ENCODE measurements around the gene NOX3. TPM values are rescaled to one million over a fixed set of nuclear protein-coding genes. Genes with fewer than 3 reads are reported as not detected.

The NOX3 gene
- total RNA-seq, 2 experiments from 2014 or later: not detected

DNA sequence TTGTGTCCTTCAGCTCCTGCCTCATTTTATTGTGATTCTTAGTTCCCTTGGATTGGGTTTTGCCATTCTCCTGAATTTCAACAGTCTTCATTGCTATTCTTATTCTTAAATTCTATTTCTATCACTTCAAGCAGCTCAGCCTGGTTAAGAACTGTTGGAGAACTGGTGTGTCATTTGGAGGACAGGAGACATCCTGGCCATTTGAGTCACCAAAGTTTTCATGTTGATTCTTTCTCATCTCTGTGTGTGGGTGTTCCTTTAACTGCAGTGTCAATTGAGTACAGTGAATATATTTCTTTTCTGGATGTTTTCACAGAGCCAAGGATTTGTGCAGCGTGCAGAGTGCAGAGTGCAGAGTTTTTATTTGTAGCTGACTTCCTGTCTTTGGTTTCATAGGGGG is 107.8 kb downstream of the NOX3 start:
- Mint-ChIP-seq H3K27me3 (peaks cover 7% of the 10 kb centered on the region), H3K4me1 (no peaks in the 10 kb centered on the region), H3K36me3 (no peaks in the 10 kb centered on the region), H3K27ac (no peak overlapping the region), H3K9me3 (ENCODE audit: low read depth) (no peaks in the 10 kb centered on the region), H3K4me3 (no peak overlapping the region)
- ATAC-seq: no peak
- CTCF ChIA-PET: interaction anchor here (1.2 kb wide), 1 partner anchor 19 kb away, joined by 3 read pairs; no protein-coding TSS in a partner anchor
- DNase-seq: no peak

DNA sequence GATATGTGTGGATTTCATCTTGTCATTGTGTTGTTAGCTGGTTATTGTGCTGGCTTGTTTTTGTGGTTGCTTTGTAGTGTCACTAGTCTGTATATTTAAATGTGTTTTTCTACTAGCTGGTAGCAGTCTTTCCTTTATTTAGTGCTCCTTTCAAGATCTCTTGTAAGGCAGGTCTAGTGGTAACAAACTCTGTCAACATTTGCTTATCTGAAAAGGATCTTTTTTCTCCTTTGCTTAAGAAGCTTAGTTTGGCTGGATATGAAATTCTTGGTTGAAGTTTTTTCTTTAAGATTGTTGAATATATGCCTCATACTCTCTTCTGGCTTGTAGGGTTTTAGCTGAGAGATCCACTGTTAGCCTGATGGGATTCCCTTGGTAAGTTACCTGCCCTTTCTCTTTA is 108.7 kb downstream of the NOX3 start:
- H3K4me1 Mint-ChIP-seq: no peaks in the 10 kb centered on the region
- ATAC-seq (no peak), DNase-seq (no peak)
- H3K4me3 Mint-ChIP-seq: no peak overlapping the region
- no peaks in the 10 kb centered on the region for H3K36me3 Mint-ChIP-seq
- no peaks in the 10 kb centered on the region for H3K9me3 Mint-ChIP-seq (ENCODE audit: low read depth)
- H3K27ac Mint-ChIP-seq: no peak overlapping the region
- CTCF ChIA-PET: interaction anchor here (1.2 kb wide), 1 partner anchor 18 kb away, joined by 3 read pairs; no protein-coding TSS in a partner anchor
- H3K27me3 Mint-ChIP-seq: peaks cover 4% of the 10 kb centered on the region

Other genes starting within 250 kb of the NOX3 start
- gene CLDN20, start 191.8 kb downstream of the NOX3 start, total RNA-seq: not detected
- 10 to 100 TPM; 33.6 to 35.5 TPM for gene TFB1M, start 141.4 kb downstream of the NOX3 start, total RNA-seq

Data from activated CD8-positive, alpha-beta memory T cell treated with anti-CD3 and anti-CD28 coated beads, Interleukin-2, amount 10 ng/mL, durations not matched to agents 7 days and 5 days (primary cell).